Mammary epithelial cell (primary cell): Measurements from ENCODE around the gene CDK5RAP1.

Experiments used
- CTCF ChIP-seq, 2 donors: IDR thresholded peaks in 1 of 2; conservative IDR thresholded peaks in 1 of 2; 2 replicates each; pipeline ENCODE4 v1.5.1; 2011 to 2012; ENCODE audit warnings: inconsistent platforms in 2 of 2, low read length in 2 of 2, mild to moderate bottlenecking in 2 of 2, control low read depth in 1 of 2, low read depth in 1 of 2; ENCODE audit not compliant: insufficient read depth in 1 of 2; ENCODE audit errors: extremely low read depth in 1 of 2
- EZH2 ChIP-seq: IDR thresholded peaks from 2 replicates; pipeline ENCODE4 v1.6.1; 2012; ENCODE audit warnings: low read length, inconsistent platforms, borderline replicate concordance

- no peak for TF ChIP-seq CTCF (conservative IDR thresholded peaks at IDR 0.05 in 1 of 2, IDR thresholded peaks at IDR 0.05 in 1 of 2; ENCODE audit: extremely low read depth in 1 of 2, insufficient read depth in 1 of 2, low read depth in 1 of 2, low read length in 2 of 2)
- no peak for TF ChIP-seq EZH2
Measured at GRCh38 chr20:33386673-33387072, 14.6 kb downstream of the CDK5RAP1 start.
